ENCODE data around the gene LATS2. TPM values are rescaled to one million over a fixed set of nuclear protein-coding genes. Genes with fewer than 3 reads are reported as not detected.

Gene LATS2
- total RNA-seq, 2 donors from 2014 or later = 6.8 to 7.2 TPM

GRCh38 chr13:21034603-21035191 is 26.7 kb downstream of the LATS2 start:
- ATAC-seq (replicated peaks in 1 of 2) (no peak), DNase-seq (no peak)
- H3K36me3 Mint-ChIP-seq (ENCODE audit: insufficient read depth in 2 of 2) = no peaks in the 10 kb centered on the region
- H3K27me3 Mint-ChIP-seq (ENCODE audit: low read depth) = peaks cover 5% of the 10 kb centered on the region
- H3K9me3 Mint-ChIP-seq = no peaks in the 10 kb centered on the region
- H3K4me1 Mint-ChIP-seq (ENCODE audit: low read depth) = peaks cover 14% of the 10 kb centered on the region
- H3K4me3 Mint-ChIP-seq = no peak overlapping the region
- H3K27ac Mint-ChIP-seq = no peak overlapping the region

GRCh38 chr13:21033856-21034602 is 27.4 kb downstream of the LATS2 start:
- Mint-ChIP-seq H3K4me1 (ENCODE audit: low read depth) (peaks cover 8% of the 10 kb centered on the region), H3K4me3 (no peak overlapping the region), H3K27ac (no peak overlapping the region), H3K36me3 (ENCODE audit: insufficient read depth in 2 of 2) (no peaks in the 10 kb centered on the region), H3K9me3 (no peaks in the 10 kb centered on the region), H3K27me3 (ENCODE audit: low read depth) (no peaks in the 10 kb centered on the region)
- ATAC-seq (replicated peaks in 1 of 2) (no peak), DNase-seq (no peak)

DNA sequence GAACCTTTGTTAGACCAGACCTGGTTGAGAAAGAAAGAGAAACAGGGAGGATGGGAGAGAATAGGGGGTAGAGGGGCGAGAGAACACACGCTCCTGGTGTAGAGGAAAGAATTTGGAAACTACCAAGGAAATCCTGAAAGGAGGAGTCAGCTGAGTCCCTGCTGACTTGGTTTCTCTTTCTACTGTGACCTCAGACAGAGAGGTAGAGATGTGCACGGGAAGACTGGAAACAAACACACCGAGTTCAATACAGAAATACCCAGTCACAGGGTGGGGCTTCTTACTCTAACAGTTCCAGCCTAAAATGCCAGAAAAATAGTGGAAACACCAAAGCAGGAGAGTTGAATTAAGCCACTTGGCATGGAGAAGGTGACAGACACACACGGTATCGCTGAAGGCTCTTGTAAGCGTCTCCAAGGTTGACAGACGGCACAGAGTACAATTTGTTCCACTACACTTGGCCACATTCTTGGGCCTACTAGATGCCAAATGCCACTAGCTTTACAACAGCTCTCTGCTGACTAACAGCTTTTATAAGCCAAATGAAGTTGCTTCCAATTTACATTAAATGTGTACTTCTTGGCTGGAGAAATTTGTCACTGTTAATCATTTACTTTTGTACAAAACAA is 28.1 kb downstream of the LATS2 start:
- no peaks in the 10 kb centered on the region for H3K27me3 Mint-ChIP-seq (ENCODE audit: low read depth)
- no peak for DNase-seq
- H3K4me1 Mint-ChIP-seq (ENCODE audit: low read depth) = peaks cover 7% of the 10 kb centered on the region
- no peaks in the 10 kb centered on the region for H3K36me3 Mint-ChIP-seq (ENCODE audit: insufficient read depth in 2 of 2)
- no peak for ATAC-seq (replicated peaks in 1 of 2)
- no peaks in the 10 kb centered on the region for H3K9me3 Mint-ChIP-seq
- no peak overlapping the region for H3K4me3 Mint-ChIP-seq
- no peak overlapping the region for H3K27ac Mint-ChIP-seq

GRCh38 chr13:21032656-21033055 is 28.7 kb downstream of the LATS2 start:
- no peaks in the 10 kb centered on the region for H3K27me3 Mint-ChIP-seq (ENCODE audit: low read depth)
- no peaks in the 10 kb centered on the region for H3K36me3 Mint-ChIP-seq (ENCODE audit: insufficient read depth in 2 of 2)
- H3K9me3 Mint-ChIP-seq = no peaks in the 10 kb centered on the region
- peak overlapping the region; percentile 38 for H3K27ac Mint-ChIP-seq
- no peak overlapping the region for H3K4me3 Mint-ChIP-seq
- DNase-seq (no peak), ATAC-seq (replicated peaks in 1 of 2) (no peak)
- peaks cover 7% of the 10 kb centered on the region for H3K4me1 Mint-ChIP-seq (ENCODE audit: low read depth)

DNA sequence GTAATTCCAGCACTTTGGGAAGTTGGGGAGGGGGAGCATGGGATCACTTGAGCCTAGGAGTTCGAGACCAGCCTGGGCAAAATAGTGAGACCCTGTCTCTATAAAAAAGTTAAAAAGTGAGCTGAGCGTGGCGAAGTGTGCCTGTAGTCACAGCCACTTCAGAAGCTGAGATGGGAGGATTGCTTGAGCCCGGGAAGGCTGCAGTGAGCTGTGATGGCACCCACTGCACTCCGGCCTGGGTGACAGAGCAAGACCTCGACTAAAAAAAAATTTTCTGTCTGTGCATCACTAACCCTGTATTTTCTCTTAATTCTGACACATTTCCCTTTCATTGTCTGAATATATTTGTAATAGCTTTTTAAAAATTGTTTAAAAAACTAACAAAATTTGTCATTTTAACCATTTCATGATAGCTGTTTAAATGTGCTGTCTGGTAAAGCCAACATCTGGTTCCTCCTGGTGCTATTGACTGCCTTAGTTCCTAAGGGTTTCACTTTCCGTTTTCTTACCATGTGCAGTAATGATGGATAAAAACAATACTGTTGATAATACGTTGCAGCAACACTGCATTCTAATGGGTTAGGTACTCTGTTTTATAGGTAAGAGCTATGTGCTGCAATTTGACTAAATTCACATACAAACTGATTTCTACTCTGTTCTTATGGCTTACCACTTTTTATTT is 29.7 kb downstream of the LATS2 start:
- H3K9me3 Mint-ChIP-seq = no peaks in the 10 kb centered on the region
- H3K27me3 Mint-ChIP-seq (ENCODE audit: low read depth) = no peaks in the 10 kb centered on the region
- DNase-seq (no peak), ATAC-seq (replicated peaks in 1 of 2) (no peak)
- no peak overlapping the region for H3K27ac Mint-ChIP-seq
- no peaks in the 10 kb centered on the region for H3K36me3 Mint-ChIP-seq (ENCODE audit: insufficient read depth in 2 of 2)
- no peak overlapping the region for H3K4me3 Mint-ChIP-seq
- H3K4me1 Mint-ChIP-seq (ENCODE audit: low read depth) = peaks cover 7% of the 10 kb centered on the region

DNA sequence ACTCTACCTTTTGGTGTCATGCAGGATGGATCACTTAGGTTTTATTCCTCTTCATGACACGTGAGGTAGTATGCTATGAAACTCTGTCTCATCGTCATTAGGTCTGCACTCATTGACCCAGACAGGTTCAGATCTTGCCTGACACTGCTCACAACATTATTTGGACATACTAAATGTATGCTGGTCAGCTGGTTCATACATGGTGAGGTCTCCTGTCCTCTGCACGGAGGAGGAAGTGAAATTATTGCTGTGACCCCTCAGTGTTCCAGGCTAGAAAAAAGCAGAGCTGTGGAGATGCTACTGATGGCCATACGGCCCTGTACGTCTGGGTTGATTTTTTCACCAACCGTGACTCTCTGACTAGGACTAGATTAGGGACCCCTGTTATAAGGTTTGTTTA is 35.8 kb downstream of the LATS2 start:
- no peaks in the 10 kb centered on the region for H3K36me3 Mint-ChIP-seq (ENCODE audit: insufficient read depth in 2 of 2)
- DNase-seq = no peak
- H3K27ac Mint-ChIP-seq = no peak overlapping the region
- no peaks in the 10 kb centered on the region for H3K9me3 Mint-ChIP-seq
- H3K4me3 Mint-ChIP-seq = no peak overlapping the region
- no peaks in the 10 kb centered on the region for H3K4me1 Mint-ChIP-seq (ENCODE audit: low read depth)
- H3K27me3 Mint-ChIP-seq (ENCODE audit: low read depth) = no peaks in the 10 kb centered on the region
- ATAC-seq (replicated peaks in 1 of 2) = no peak

- Mint-ChIP-seq H3K4me1 (ENCODE audit: low read depth) (peaks cover 11% of the 10 kb centered on the region), H3K9me3 (no peaks in the 10 kb centered on the region), H3K36me3 (ENCODE audit: insufficient read depth in 2 of 2) (peaks cover 0 to under 1% of the 10 kb centered on the region in 2 donors), H3K4me3 (no peak overlapping the region), H3K27me3 (ENCODE audit: low read depth) (no peaks in the 10 kb centered on the region), H3K27ac (no peak overlapping the region)
- ATAC-seq (replicated peaks in 1 of 2) (no peak), DNase-seq (no peak)
These were observed 39.1 kb downstream of the LATS2 start for GRCh38 chr13:21022056-21022979.

DNA sequence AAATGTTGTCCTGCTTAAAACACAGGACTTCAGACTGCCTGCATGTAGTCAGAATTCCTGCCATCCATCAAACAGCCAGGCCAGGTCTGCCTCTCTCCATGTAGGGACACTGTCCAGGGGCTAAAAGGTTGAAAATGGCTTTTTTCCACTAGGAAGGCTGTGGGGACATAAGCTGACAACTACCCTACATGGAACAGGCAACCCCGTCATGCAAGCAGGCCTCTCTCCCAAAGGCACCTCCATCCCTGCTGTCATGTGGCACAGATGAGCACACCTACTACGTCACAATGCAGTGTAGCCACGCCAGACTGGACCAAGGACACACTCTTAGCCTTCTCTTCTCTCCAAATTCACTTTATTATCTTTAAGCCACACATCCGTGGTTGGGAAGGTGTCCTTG is 40.8 kb downstream of the LATS2 start:
- no peak overlapping the region for H3K27ac Mint-ChIP-seq
- no peaks in the 10 kb centered on the region for H3K9me3 Mint-ChIP-seq
- DNase-seq (no peak), ATAC-seq (replicated peaks in 1 of 2) (no peak)
- no peaks in the 10 kb centered on the region for H3K27me3 Mint-ChIP-seq (ENCODE audit: low read depth)
- no peak overlapping the region for H3K4me3 Mint-ChIP-seq
- H3K36me3 Mint-ChIP-seq (ENCODE audit: insufficient read depth in 2 of 2) = peaks cover 3% of the 10 kb centered on the region in 2 donors
- peaks cover 22% of the 10 kb centered on the region for H3K4me1 Mint-ChIP-seq (ENCODE audit: low read depth)

DNA sequence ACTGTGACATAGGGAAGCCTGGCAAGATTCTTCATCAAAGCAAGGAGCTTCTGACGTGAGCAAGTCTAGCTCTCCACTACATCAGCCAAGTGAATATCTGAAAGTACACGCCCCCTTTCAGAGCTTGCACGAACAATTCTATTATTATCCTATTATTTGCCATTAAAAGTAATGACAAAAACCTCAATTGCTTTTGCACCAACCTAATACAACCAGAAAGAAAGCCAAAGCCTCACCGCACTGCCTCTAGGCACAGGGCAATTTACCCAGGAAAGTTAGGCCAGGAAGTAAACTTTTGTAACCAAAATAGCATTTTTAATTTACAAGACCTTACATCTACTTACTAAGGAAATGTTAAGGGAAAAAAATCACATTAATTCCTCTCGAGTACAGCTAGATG is 41.2 kb downstream of the LATS2 start:
- H3K27ac Mint-ChIP-seq = no peak overlapping the region
- H3K27me3 Mint-ChIP-seq (ENCODE audit: low read depth) = no peaks in the 10 kb centered on the region
- DNase-seq (no peak), ATAC-seq (replicated peaks in 1 of 2) (no peak)
- H3K36me3 Mint-ChIP-seq (ENCODE audit: insufficient read depth in 2 of 2) = peaks cover 3% of the 10 kb centered on the region in 2 donors
- no peak overlapping the region for H3K4me3 Mint-ChIP-seq
- H3K9me3 Mint-ChIP-seq = no peaks in the 10 kb centered on the region
- H3K4me1 Mint-ChIP-seq (ENCODE audit: low read depth) = peaks cover 22% of the 10 kb centered on the region

- Mint-ChIP-seq H3K4me1 (ENCODE audit: low read depth) (peaks cover 22% of the 10 kb centered on the region), H3K27me3 (ENCODE audit: low read depth) (no peaks in the 10 kb centered on the region), H3K27ac (no peak overlapping the region), H3K4me3 (no peak overlapping the region), H3K9me3 (no peaks in the 10 kb centered on the region), H3K36me3 (ENCODE audit: insufficient read depth in 2 of 2) (peaks cover 3% of the 10 kb centered on the region in 2 donors)
- DNase-seq (no peak), ATAC-seq (replicated peaks in 1 of 2) (no peak)
These were observed 43.2 kb downstream of the LATS2 start for GRCh38 chr13:21018220-21018619.

- Mint-ChIP-seq H3K4me1 (ENCODE audit: low read depth) (peaks cover 22% of the 10 kb centered on the region), H3K4me3 (peak overlapping the region; percentile 66 to 70), H3K27ac (peak overlapping the region; percentile 88), H3K27me3 (ENCODE audit: low read depth) (no peaks in the 10 kb centered on the region), H3K9me3 (no peaks in the 10 kb centered on the region), H3K36me3 (ENCODE audit: insufficient read depth in 2 of 2) (peaks cover 3% of the 10 kb centered on the region in 2 donors)
- ATAC-seq (replicated peaks in 1 of 2) = no peak
- no peak for DNase-seq
These were observed 44.9 kb downstream of the LATS2 start for GRCh38 chr13:21016487-21016886.

GRCh38 chr13:21015284-21015683 is 46.1 kb downstream of the LATS2 start:
- no peak overlapping the region for H3K4me3 Mint-ChIP-seq
- ATAC-seq (replicated peaks in 1 of 2) (no peak), DNase-seq (no peak)
- H3K4me1 Mint-ChIP-seq (ENCODE audit: low read depth) = peaks cover 27% of the 10 kb centered on the region
- H3K36me3 Mint-ChIP-seq (ENCODE audit: insufficient read depth in 2 of 2) = peaks cover 3% of the 10 kb centered on the region in 2 donors
- H3K9me3 Mint-ChIP-seq = peaks cover 1 to 3% of the 10 kb centered on the region in 2 donors
- no peaks in the 10 kb centered on the region for H3K27me3 Mint-ChIP-seq (ENCODE audit: low read depth)
- H3K27ac Mint-ChIP-seq = no peak overlapping the region

Measured in activated T-cell treated with anti-CD3 and anti-CD28 coated beads, Interleukin-2, amount 50 U/mL, for 72 hours (primary cell).